ENCODE results near the gene INTS11.
"Not testable (repeated sequence)": the region's sequence is repeated elsewhere in the genome, so short reads cannot be mapped to it uniquely, and the experiment has no call there.

The INTS11 gene

GRCh38 chr1:1324524-1325287 lies at the start of gene INTS11, which contains the start of gene CPTP:
INTS11 (minus strand) TSS chr1:1324660; CDS start chr1:1324608, 52 bp downstream.
CPTP (plus strand) TSS chr1:1324802; CDS start chr1:1326911, 2,109 bp downstream.
- DNase-seq, result peak; percentile 96

- DNase-seq, result no peak
These were observed 49.5 kb upstream of the INTS11 start for GRCh38 chr1:1373815-1374588.

- no peak for DNase-seq
These were observed 48.8 kb upstream of the INTS11 start for GRCh38 chr1:1373051-1373814.

GRCh38 chr1:1371746-1372711 lies 47.6 kb upstream of the INTS11 start:
- DNase-seq, result peak; percentile 79

- DNase-seq, result peak; percentile 86
These were observed 46.9 kb upstream of the INTS11 start for GRCh38 chr1:1371364-1371745.

DNA sequence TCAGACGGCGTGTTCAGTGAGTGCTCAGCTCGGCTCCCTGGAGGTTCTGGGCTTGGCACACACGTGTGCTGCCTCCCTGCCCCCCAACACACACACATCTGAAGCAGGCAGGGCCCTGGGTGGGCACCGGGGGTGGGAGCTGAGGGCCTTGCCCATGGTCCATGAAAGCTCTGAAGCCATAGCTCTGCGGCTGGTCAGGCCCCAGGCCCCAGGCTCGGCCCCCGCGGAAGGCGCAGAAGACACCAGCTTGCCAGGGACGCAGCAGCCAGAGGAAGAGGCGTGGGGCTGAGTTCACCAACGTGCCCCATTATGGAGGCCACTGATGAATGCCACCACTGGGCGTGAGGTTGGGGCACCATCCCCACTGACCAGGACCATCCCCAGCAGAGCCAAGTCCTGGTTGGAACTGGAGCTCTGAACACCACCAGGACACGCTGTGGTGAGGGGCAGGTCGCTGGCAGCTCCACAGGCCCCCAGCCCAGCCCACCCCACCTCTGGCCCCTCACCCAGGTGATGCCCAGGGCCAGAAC lies 46.4 kb upstream of the INTS11 start:
- DNase-seq, result no peak

DNA sequence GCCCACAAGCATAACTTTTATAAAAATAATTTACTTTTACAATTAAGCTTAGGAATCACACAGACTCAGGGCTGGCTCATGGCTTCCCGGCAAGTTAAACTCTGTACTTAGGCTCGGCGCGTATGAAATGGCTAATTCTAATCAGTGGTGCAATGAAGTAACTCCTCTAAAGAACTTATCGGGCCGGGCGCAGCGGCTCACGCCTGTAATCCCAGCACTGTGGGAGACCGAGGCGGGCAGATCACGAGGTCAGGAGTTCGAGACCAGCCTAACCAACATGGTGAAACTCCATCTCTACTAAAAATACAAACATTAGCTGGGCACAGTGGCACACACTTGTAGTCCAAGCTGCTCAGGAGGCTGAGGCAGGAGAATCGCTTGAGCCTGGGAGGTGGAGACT lies 45.6 kb upstream of the INTS11 start:
- DNase-seq, result not testable (repeated sequence)

DNA sequence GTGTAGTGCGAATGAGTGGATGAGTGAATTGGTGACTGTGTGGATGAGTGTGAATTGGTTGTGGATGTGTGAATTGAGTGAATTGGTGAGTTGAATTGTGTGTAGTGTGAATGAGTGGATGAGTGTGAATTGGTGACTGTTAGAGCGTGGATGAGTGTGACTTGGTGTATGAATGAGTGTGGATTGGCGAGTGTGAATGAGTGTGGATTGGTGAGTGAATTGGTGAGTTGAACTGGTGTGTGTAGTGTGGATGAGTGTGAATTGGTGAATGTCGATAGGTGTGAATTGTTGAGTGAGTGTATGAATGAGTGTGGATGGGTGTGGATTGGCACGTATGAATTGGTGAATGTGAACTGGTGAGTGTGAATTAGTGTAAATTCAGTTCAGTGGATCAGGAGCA lies 42.9 kb upstream of the INTS11 start:
- DNase-seq, result no peak

GRCh38 chr1:1366699-1367066 lies 42.2 kb upstream of the INTS11 start:
- DNase-seq, result no peak

- no peak for DNase-seq
These were observed 41.6 kb upstream of the INTS11 start for GRCh38 chr1:1365875-1366698.

DNA sequence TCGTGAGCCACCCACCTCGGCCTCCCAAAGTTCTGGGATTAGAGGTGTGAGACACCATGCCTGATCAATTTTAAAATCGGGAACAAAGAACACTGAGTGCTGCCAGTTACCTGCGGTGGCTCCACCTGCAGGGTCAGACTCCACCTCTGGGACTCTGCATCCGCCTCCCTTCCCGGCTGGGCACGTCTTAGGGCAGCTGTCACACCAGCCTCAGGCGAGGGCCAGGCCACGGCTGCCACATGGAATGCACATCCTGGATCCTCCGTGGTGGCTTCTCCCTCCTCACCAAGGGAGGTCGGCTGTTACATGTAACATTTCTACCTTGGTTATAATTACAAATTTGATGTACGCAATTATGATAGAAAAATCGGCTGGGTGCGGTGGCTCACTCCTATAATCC lies 39.8 kb upstream of the INTS11 start:
- DNase-seq, result no peak

GRCh38 chr1:1361982-1362423 lies 37.5 kb upstream of the INTS11 start:
- DNase-seq, result no peak

DNA sequence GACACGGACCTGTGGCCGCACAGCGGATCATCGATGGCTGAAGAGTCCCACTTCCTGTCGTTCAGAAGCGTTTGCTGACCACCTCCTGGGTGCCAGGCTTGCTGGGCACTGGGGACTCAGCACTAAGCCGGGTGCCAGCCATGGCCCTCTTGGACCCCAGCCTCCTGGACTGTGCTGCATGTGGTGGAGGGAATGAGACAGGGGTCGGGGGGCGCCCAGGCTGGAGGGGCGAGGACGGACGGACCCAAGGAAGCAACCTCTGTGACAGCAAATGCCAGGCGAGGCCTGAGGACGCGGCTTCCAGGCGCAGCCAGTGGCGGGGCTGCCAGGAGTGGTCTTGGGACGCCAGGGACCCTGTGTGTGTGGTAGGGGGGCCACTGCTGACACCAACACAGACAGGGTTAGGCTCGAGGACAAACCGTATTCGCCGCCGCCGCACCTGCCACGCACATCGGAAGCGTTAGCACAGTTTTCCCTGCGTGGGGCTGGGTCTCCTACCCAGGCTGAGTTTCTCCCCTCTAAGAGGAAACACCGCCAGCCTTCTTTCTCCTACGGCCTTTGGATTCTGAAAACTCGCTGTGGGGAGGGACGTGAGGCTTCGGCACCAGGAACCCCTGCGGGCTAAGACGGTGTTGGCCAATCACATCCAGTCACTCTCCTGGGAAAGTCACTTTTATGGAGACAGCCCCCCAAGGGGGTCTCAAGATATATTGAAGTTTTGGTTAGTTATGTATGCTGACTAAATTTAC lies 36.9 kb upstream of the INTS11 start:
- no peak for DNase-seq

DNA sequence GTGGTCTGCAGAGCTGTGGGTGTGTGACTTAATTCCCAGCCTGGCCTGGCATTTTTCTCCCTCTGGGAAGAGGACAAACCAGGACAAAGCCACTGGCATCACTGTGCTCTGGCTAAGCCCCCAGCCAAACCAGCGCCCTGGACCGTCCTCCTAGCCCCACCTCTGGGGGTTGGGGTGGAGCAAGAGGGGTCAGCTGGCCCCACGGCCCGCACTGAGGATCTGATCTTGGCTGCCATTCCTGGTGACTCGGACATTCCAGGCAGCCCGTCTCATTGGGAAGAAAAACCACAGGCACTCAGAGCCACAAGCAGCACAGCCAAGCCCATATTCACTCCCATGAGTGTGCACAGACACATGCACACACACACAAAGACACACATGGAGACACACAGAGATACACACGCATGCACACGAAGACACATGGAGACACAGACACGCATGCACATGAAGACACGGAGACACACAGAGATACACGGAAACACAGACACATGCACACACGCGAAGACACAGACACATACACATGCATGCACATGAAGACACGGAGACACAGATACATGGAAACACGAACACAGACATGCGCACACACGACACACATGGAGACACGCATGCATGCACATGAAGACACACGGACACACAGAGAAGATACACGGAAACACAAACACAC lies 36.2 kb upstream of the INTS11 start:
- DNase-seq, result no peak

GRCh38 chr1:1359664-1360468 lies 35.4 kb upstream of the INTS11 start:
- no peak for DNase-seq

GRCh38 chr1:1359308-1359663 lies 34.8 kb upstream of the INTS11 start:
- DNase-seq, result no peak

- no peak for DNase-seq
These were observed 34.2 kb upstream of the INTS11 start, which contains the start of gene MXRA8 for GRCh38 chr1:1358433-1359271. MXRA8 (minus strand) TSS chr1:1358555; CDS start chr1:1358504, 51 bp downstream.
